NCI-H345 (cell line): ENCODE results near the gene MYO7A.

Experiments used
- DNase-seq: peaks from one replicate; lab custom pipeline; 2025; lab: John Stamatoyannopoulos, UW

Gene MYO7A

DNA sequence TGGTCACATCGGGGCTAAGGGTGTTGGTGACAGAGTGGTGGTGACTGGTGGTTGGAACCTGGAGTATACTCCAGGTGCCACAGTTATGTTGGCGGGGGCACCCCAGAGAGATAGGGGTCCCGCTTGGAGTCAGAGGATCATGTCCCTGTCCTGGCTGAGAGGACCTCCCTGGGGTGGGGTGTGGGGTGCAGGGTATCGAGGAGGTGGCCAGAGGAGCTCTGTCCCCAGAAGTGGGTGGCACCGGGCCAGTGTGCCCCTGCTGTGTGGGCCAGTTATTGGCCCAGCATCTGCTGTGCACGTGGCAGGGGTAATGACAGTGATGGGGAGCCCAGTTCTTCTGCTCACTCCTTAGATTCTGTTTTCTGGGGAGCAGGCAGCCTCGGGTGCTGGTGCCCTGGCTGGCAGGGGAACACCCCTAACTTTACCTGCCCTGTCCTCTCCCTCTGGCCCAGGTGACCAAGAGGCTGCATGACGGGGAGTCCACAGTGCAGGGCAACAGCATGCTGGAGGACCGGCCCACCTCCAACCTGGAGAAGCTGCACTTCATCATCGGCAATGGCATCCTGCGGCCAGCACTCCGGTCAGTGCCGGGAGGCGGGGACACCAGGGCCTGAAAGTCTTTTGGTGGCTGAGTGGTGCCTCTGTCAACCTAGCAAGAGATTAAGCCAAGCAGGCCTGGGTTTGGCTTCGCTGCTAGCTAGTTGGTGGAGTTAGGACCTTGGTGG is 56.3 kb downstream of the MYO7A start:
- no peak for DNase-seq

DNA sequence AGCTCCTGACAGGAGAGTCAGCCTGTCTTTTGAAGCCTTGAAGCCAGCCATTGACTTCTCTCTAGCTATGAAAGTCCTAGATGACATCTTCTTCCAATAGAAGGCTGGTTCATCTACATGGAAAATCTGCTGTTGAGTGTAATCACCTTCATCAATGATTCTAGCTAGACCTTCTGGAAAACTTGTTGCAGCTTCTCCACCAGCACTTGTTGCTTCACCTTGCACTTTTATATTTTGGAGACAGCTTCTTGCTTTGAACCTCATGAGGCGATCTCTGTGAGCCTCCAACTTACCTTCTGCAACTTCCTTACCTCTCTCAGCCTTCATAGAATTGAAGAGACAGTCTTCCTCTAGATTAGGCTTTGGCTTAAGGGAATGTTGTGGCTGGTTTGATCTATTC is 58.3 kb downstream of the MYO7A start:
- DNase-seq, result no peak

DNA sequence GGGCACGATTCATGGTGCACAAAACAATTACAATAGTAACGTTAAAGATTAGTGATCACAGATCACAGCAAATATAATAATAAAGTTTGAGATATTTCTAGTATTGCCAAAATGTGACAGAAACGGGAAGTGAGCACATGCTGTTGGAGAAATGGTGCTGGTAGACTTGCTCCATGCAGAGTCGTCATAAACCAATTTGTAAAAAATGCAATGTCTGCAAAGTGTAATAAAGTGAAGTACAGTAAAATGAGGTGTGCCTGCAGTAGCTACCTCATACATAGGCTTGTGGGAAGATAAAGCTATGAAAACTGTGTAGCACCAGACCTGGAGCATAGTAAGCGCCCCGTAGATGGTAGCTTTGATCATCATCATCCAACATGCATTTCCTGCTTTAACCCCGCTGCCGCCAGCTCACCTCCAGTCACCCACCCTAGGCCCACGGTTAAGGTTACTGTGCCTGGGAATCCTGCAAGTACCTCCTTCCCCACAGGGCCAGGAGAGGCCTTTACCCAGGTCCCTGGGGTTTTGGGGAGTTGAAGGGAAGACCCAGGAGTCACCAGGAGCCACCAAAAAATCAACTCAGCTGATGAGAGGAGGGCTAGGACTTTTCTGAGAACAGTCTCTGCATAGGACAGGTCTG is 59.2 kb downstream of the MYO7A start:
- DNase-seq, result no peak

DNA sequence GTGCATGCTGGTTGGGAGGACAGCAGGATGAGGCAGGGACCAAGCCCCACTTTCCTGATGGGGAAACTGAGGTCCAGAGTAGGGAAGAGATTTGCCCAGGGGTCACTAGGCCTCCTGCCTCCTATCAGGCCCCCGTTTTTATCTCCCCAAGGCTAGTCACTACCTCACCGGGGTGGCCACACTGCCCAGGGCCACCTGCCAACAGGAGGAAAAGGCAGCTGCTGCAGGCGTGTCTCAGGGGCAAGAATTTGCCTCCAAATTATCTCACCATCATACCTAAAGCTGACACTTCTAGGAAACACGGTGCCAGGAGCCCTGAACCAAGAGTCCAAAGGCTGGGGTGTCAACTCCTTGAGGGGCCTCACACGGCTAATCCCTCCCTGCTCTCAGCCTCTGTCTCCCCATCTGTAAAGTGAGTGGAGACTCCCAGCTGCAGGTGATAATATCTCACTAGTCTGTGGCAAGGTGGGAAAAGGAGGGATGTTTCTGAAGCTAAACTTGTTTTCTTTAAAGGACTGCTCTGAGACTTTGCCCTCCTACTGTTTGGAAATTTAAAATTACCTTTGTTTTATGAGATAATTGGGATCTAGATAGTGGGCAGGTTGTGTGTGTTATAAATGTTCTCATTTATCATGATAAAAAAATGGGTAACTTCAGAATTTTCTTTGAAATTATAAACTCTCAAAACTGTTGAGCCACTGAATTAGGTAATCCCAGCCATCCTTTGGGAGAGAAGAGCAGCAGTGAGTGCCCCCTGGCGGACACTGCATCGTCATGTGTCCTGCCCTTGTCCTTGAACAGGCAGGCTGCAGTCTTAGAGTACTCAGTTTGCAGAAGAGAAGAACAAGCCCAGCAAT is 60.0 kb downstream of the MYO7A start:
- peak; percentile 69 for DNase-seq

DNA sequence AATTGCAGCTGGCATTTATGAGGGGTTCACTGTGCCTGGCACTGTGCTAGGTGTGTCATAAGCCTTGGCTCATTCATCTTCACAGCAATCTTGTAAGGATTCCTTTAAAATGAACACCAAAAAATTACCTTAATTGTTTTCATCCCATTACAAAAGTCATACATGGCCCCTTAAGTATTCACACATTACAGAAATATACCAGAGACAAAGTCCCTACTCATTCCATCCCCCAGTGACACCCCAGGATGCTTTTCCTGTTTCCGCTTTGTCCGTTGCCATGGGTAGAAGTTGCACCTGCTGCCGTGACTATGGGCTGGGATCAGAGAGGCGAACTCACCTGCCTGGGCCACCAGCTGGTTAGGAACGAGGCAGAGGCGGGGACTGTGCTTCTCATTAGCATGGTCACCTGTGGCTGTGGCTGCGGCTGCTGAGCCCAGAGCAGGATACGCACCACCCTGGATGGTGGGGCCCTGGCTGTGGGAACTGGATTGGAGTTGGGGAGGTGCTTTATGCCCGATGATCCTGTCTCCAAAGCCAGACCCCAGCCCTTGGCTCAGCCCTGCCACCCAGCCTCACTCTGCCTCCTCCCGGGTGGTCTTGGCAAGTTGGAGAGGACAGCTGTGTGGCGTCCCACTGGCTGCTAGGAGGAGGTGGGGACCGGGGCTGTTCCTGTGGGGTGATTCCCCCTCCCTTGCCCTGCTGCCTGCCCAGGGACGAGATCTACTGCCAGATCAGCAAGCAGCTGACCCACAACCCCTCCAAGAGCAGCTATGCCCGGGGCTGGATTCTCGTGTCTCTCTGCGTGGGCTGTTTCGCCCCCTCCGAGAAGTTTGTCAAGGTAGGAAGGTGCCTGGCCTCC is 60.8 kb downstream of the MYO7A start:
- DNase-seq, result peak; percentile 78

DNA sequence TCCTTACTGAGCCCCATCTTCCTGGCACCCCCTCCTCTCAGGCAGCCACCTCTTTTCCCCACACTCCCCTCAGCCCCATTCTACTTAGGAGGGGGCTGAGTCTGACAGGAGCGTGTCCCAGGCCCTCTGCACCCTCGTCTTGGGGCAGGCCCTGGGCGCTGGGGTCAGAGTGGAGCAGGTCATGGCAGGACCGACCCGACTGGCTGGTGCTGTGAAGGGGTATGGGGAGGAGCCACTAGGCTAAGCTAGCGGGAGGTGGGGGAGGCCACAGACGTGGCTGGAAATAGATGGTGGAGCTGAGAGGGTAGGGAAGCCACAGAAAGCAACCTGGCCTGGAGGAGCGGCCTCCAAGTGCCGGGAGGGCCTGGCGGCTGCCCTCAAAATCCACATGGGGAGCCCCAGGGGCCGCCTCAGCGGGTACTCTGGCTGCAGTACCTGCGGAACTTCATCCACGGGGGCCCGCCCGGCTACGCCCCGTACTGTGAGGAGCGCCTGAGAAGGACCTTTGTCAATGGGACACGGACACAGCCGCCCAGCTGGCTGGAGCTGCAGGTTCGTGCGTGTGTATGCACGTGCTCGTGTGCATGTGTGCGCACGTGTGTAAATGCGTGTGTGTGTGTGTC is 61.7 kb downstream of the MYO7A start:
- DNase-seq, result no peak

DNA sequence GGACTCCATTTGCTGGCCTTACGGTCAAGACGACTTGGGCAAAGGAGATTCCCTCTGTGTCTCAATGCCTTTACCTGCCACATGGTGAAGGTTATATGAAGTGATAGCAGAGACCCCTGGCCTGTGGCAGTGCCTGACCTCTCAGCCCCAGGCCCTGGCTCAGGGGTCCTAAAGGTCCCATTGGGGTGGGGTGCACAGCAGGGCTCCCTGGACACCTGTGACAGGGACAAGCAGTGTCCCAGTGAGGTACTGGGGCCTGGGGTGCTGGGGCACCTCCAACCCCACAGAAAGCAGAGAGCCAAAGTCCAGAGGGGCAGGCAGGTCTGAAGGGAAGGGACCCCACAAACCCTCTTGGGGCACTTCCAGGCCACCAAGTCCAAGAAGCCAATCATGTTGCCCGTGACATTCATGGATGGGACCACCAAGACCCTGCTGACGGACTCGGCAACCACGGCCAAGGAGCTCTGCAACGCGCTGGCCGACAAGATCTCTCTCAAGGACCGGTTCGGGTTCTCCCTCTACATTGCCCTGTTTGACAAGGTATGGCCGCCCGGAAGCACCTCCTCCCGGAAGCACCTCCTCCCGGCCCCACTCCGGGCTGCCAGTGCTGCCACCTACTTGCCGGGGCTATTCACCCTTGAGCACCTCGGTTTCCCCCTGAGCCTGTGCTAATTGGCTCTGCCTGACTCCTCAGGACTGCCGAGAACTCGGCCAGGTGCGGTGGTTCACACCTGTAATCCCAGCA is 62.5 kb downstream of the MYO7A start:
- no peak for DNase-seq

DNA sequence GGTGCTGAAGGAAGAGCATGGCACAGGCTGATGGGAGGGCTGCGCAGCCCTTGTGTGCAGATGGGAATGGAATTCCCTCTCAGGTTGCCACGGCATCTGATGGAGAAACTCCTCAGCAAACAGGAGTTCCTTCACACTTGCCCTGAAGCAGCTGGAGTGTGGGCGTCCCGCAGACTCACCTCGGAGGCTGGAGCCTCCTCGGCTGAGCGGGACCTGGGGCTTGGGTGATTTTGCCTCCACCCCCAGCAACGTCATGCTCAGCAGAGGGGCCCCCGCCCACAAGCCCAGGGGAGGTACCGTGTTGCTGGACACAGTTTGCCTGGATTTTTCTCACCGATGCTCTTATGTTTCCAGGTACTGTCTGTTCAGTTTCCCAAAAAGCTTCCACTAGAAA is 63.4 kb downstream of the MYO7A start:
- no peak for DNase-seq

DNA sequence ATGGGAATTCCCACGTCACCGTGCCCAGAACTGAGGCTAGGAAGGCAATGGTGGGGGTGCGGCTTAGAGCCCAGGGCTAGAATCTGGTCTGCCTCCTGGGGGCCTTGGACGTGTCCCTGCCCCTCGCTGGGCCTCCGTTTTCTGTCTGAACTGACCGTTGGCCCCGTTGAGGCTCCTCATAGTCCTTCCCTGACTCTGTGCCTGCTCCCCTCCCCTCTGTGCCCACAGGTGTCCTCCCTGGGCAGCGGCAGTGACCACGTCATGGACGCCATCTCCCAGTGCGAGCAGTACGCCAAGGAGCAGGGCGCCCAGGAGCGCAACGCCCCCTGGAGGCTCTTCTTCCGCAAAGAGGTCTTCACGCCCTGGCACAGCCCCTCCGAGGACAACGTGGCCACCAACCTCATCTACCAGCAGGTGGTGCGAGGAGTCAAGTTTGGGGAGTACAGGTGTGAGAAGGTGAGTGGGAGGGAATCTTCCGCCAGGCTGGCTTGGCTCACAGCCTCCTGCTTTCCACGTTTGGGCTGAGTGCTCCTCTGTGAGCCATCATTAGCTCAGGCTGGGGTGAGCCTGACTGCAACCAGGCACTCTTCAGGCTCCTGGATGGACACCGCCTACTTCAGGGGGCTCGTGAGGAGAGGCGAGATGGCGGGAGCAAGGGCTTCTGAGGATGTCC is 63.9 kb downstream of the MYO7A start:
- DNase-seq, result peak; percentile 18

DNA sequence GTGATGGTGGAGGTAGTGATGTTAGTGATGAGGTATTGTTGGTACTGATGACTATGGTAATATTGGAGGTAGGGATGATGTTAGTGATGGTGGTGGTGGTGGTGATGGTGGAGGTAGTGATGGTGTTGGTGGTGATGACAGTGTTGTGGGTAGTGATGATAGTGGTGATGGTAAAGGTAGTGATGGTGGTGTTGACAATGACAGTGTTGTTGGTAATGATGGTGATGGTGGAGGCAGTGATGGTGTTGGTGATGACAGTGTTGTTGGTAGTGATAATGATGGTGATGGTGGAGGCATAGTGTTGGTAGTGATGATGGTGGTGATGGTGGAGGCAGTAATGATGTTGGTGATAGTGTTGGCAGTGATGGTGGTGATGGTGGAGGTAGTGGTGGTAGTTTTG is 65.1 kb downstream of the MYO7A start:
- DNase-seq, result no peak

DNA sequence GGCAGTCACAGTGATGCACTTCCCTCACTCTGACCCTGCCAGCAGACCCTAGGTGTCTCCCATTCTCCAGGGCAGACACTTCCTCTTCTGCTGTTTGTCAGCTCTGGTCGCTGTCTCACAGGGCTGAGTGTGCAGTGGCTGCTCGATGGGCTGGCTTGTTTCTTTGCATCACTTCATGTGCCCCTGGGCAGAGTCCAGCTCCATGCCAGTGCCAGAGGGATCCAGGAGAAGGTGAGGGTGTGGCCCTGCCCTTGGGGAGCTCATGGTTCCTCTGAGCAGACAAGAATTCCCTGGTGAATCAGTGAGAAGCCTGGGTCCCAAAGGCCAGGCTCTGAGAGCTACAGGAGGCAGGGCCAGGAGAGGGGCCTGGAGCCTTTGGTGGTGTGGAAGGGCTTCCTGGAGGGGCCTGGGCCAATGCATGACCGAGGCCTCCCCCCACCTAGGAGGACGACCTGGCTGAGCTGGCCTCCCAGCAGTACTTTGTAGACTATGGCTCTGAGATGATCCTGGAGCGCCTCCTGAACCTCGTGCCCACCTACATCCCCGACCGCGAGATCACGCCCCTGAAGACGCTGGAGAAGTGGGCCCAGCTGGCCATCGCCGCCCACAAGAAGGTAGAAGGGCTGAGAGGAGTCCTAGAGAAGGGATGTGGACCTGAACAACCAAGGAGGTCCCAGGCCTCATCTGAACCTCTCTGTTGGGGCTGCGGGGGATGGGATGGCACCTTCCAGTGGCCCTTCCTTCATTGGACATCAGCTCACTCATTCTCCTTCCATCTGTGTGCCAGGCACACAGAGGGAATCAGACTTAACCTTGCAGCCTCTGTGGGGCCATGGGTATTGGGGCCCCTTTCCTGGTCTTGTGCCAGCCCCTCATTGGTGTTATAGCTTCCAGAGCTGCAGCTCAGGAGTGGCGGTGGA is 66.1 kb downstream of the MYO7A start:
- no peak for DNase-seq

DNA sequence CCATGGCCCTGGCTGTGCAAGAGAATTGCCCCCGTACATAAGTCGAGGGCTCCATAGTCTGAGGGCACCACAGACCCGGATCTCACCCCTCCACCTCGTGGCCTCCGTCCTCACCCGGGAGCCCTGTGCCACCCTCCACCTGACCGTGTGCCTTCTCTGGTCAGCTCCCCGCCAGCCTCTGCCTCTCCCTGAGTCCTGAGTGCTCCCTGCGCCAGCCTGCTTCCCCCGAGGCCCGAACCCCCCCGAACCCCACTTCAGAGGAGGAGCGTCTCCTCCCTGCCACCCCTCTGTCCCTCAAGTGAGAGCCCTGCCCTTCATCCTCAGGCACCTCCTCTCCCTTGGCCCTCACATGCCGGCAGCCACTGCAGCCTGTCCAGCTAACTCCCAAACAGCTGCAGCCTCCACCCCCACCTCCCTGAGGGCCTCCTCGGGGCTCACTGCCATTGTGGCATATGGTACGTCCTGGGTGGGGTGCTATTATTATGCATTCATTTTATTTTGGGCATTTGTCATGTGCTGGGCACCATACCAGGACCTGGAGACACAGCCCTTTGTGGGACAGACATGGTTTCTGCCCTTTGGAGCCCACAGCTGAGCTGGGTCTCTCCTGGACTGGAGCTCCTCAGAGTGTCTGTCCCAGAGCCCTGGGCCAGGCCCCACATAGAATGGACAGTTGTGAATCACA is 67.2 kb downstream of the MYO7A start:
- DNase-seq, result no peak

DNA sequence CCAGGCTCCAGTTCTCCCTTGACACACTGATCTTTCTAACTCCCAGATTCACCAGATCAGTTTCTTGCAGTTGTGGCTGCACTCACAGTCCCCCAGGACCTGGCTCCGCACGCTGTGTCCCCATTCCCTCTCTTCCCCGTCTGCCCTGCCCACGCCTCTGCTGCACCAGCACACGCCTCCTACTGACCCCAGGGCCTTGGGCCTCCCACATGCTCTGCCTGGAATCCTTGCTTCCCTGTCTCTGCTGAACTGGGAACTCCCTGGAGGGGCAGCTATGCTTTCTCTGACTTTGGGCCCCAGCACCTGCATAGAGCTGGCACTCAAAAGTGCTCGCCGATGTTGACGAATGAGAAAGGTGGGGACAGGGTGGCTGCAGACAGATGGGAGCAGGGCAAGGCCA is 68.9 kb downstream of the MYO7A start:
- DNase-seq, result no peak

DNA sequence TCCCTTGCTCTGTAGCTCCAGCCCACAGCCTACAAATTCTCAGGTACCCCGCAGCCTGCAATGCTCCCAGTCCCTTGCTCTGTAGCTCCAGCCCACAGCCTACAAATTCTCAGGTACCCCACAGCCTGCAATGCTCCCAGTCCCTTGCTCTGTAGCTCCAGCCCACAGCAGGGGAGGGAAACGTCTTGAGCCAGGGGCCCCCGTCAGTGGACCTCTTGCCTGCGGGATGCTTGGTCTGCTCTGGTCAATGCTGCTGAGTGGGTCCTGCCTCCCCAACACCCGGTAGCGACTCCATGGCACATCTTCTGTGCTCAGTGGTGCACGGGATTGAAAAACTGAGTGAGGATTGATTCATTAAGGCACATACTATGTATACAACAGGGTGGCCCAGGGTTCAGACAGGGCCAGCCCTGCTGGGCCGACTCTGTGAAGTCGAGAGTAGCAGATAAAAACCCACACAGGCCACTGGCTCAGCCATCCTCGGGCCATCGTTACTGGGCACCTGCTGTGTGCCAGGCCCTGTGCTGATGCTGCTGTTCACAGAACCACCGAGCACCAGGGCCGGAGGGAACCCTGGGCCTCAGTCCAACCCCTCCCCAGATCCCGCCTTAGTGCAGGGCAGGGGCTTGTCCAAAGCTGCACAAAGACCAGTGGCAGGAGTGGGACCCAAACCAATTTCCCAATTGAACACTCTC is 69.7 kb downstream of the MYO7A start:
- no peak for DNase-seq

DNA sequence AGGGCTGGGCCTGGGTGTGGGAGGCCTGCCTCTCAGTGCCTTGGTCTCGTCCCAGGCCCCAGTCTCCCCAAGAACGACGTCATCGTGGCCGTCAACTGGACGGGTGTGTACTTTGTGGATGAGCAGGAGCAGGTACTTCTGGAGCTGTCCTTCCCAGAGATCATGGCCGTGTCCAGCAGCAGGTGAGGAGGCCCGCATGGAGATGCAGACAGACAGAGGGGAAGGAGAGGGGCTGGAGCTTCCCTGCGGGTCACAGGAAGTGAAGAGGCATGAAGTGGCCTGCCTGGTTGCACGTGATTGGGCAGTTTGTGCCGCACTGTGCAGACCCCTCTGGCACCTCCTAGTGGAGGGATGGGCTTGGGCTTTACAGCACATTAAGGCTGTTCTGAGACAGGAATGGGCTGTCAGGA is 70.4 kb downstream of the MYO7A start:
- DNase-seq, result no peak

DNA sequence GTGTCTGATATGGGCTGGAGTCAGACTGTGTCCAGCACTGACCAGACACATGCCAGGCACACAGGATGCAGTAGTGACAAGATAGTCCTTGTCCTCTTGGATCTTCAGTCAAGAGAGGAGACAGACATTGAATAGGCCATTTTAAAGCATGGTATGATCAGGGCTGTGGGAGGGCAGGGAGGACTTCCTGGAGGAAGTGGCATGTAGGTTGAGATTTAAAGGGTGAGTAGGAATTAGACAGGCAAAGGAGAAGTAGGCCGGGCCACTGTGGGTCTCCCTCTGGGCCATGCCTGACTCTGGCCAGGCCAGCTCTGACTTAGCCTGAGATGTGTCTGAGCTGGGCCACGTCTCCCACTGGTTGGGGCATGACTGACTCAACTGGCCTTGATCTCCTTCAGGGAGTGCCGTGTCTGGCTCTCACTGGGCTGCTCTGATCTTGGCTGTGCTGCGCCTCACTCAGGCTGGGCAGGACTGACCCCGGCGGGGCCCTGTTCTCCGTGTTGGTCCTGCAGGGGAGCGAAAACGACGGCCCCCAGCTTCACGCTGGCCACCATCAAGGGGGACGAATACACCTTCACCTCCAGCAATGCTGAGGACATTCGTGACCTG is 71.2 kb downstream of the MYO7A start:
- no peak for DNase-seq
